Thoracic aorta (tissue), 2 donors: ENCODE data around the gene SPTBN5. TPM values are rescaled to one million over a fixed set of nuclear protein-coding genes. Genes with fewer than 3 reads are reported as not detected.

ENCODE experiments used
- ATAC-seq: fragments of 150-250 bp; one replicate; pipeline ENCODE4 v1.8.0; 2017; ENCODE audit warnings: low read depth; ENCODE audit not compliant: insufficient number of reproducible peaks, low FRiP score
- DNase-seq: peaks from one replicate; pipeline ENCODE4 v3.0.0-alpha.2; 2020; ENCODE audit warnings: low spot score
- H3K27ac ChIP-seq, 2 donors: fragments of 200-600 bp; sonication (generic); 1 replicate in 1 of 2; 2 replicates in 1 of 2; pipeline ENCODE4 v1.5.1; 2016; ENCODE audit warnings: mild to moderate bottlenecking in 2 of 2, moderate library complexity in 2 of 2
- H3K27me3 ChIP-seq: fragments of 200-600 bp; sonication (generic); replicated peaks from 2 replicates; pipeline ENCODE4 v1.6.0; 2016; ENCODE audit warnings: mild to moderate bottlenecking; ENCODE audit not compliant: insufficient read depth
- H3K36me3 ChIP-seq: fragments of 200-600 bp; sonication (generic); one replicate; pipeline ENCODE4 v1.5.1; 2016
- H3K4me1 ChIP-seq, 2 donors: fragments of 200-600 bp; sonication (generic); 1 replicate in 1 of 2; 2 replicates in 1 of 2; pipeline versions ENCODE4 v1.5.1 to v1.6.0; 2016; ENCODE audit warnings: low read depth in 2 of 2, mild to moderate bottlenecking in 1 of 2; ENCODE audit not compliant: control insufficient read depth in 1 of 2
- H3K4me3 ChIP-seq: fragments of 200-600 bp; sonication (generic); 2 replicates; pipeline ENCODE4 v1.5.1; 2016; ENCODE audit warnings: mild to moderate bottlenecking
- H3K9me3 ChIP-seq: fragments of 200-600 bp; sonication (generic); 2 replicates; pipeline ENCODE4 v1.5.1; 2016
- total RNA-seq, 2 donors: library from RNA; depleted of rRNA; stranded (reverse); fragments of >200 nt; gene quantifications; one replicate each; pipeline versions ENCODE4 v1.1.0 to v1.2.3, GENCODE V29; 2016
- TF ChIP-seq, protein P1 (sequence below): fragments of 200-600 bp; sonication (generic); IDR thresholded peaks from one replicate; pipeline ENCODE4 v1.5.1; 2019; ENCODE audit warnings: antibody characterized with exemption

The SPTBN5 gene
- total RNA-seq, 2 donors from 2014 or later, result 1.3 to 3.9 TPM

DNA sequence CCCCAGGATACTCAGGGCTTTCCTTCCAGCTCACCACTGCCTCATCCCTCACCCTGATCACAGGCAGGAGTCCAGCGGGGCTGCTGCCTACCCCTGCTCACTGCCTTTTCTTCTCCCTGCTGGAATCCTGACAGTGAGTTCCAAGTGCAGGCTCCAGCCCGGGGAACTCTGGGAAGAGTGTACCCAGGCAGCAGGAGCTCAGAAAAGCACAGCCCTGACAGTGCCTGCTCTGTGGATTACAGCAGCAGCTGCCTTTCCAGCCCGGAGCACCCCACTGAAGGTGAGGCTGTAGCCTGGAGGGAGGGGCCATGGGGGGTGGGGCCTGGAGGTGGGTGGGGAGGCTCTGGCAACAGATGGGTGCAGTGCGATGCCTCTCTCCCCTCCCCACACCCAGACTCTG lies 72.0 kb downstream of the SPTBN5 start:
- no peak for DNase-seq
- H3K9me3 ChIP-seq, result no peaks in the 10 kb centered on the region
- peaks cover 60% of the 10 kb centered on the region for H3K36me3 ChIP-seq
- TF ChIP-seq, protein P1, sequence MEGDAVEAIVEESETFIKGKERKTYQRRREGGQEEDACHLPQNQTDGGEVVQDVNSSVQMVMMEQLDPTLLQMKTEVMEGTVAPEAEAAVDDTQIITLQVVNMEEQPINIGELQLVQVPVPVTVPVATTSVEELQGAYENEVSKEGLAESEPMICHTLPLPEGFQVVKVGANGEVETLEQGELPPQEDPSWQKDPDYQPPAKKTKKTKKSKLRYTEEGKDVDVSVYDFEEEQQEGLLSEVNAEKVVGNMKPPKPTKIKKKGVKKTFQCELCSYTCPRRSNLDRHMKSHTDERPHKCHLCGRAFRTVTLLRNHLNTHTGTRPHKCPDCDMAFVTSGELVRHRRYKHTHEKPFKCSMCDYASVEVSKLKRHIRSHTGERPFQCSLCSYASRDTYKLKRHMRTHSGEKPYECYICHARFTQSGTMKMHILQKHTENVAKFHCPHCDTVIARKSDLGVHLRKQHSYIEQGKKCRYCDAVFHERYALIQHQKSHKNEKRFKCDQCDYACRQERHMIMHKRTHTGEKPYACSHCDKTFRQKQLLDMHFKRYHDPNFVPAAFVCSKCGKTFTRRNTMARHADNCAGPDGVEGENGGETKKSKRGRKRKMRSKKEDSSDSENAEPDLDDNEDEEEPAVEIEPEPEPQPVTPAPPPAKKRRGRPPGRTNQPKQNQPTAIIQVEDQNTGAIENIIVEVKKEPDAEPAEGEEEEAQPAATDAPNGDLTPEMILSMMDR, result no peak
- no peak overlapping the region for H3K4me3 ChIP-seq
- no peaks in the 10 kb centered on the region for H3K4me1 ChIP-seq
- H3K27me3 ChIP-seq, result no peaks in the 10 kb centered on the region
- no peak overlapping the region for H3K27ac ChIP-seq
- no peak for ATAC-seq

DNA sequence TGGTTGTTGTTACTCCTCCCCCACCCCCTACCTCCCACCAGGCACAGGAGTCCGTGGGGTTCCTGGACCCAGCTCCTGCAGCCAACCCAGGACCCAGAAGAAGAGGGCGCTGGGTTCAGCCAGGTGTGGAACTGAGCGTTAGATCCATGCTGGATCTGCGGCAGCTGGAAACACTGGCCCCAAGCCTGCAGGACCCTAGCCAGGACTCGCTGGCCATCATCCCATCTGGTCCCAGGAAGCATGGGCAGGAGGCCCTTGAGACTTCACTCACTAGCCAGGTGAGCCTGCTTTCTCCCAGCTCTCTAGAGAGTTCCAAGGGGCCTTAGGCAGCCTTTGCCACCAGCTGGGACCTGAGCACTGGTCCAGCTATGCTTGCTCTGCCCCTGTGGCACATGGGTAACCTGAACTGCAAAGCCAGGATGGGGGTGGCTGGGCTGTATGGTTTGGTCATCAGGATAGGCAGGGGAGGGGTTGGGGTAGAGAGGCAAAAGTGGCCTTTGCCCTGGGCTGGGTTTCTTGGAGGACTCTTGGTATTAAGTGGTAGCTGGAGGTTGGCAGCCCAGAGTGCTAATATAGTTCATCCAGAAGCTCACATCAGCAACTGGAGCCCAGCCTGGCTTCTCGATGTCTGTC lies 72.9 kb downstream of the SPTBN5 start:
- H3K4me3 ChIP-seq, result no peak overlapping the region
- ATAC-seq (no peak), DNase-seq (no peak)
- H3K36me3 ChIP-seq, result peaks cover 66% of the 10 kb centered on the region
- no peak overlapping the region for H3K27ac ChIP-seq
- no peaks in the 10 kb centered on the region for H3K9me3 ChIP-seq
- H3K4me1 ChIP-seq, result no peaks in the 10 kb centered on the region
- no peaks in the 10 kb centered on the region for H3K27me3 ChIP-seq
- TF ChIP-seq, protein P1, result no peak

DNA sequence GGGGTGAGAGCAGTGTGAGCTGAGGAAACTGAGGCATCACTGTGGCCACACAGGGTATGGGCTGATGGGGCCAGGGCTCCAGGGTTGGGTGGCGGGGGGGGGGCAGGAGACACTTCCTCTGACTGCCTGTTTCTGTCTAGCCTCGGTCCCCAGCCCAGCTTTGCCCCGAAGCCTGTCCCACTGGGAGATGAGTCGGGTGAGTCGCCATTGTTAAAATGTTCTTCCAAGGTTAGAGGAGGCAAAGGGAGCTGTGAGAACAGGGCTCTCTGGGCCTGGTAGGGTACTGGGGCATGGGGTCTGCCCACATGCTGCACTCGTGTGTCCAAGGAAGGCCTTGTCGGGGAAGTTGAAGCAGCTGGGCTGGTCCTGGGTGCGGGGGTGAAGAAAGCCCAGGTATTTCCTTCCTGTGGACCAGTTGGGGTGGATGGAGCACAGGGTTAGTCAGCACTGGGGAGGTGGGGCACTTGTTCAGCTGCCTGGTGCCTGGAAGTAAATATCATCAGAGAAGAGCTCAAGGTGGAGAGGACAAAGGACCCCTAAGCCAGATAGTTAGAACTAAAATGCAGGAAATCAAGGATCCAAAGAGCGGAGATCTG lies 74.3 kb downstream of the SPTBN5 start:
- TF ChIP-seq, protein P1, result no peak
- H3K9me3 ChIP-seq, result no peaks in the 10 kb centered on the region
- no peak overlapping the region for H3K4me3 ChIP-seq
- no peaks in the 10 kb centered on the region for H3K4me1 ChIP-seq
- ATAC-seq (no peak), DNase-seq (no peak)
- H3K27me3 ChIP-seq, result no peaks in the 10 kb centered on the region
- H3K36me3 ChIP-seq, result peaks cover 76% of the 10 kb centered on the region
- H3K27ac ChIP-seq, result no peak overlapping the region

DNA sequence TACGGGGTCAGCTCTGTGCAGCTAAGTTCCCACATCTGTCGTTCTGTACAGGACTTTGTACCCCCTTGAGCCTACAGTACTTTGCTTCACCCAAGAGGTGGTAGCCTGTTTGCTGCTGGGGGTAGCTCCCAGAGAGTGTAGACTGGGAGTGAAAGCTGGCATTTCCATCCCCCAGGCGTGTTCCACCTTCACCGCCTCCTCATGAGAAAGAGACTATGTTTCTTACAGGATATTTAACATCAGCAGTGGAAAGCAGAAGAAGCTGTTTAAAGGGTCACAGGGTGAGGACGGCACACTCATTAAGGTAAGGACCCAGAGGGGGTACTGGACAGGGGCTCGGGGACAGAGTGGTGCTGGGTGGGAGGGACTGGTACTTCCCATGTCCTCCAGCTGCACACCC lies 76.1 kb downstream of the SPTBN5 start:
- Histone ChIP-seq H3K4me3 (no peak overlapping the region), H3K27me3 (no peaks in the 10 kb centered on the region), H3K27ac (no peak overlapping the region), H3K9me3 (no peaks in the 10 kb centered on the region), H3K36me3 (peaks cover 72% of the 10 kb centered on the region), H3K4me1 (no peaks in the 10 kb centered on the region)
- no peak for DNase-seq
- ATAC-seq, result no peak
- TF ChIP-seq, protein P1, result no peak

DNA sequence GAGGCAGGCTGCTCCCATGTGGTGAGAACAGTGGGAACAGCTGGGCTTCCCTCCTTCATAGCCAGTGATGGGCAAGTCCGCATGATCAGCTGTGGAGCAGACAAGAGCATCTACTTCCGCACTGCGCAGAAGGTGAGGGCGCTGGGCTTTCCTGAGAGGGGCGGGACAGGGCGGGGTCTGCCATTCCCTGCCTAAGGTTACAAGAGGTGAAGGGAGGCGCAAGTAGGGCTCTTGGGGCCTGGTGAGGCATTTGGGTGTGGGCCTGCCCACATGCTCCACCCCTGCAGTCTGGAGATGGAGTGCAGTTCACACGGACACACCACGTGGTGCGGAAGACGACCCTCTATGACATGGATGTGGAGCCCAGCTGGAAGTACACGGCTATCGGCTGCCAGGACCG lies 76.5 kb downstream of the SPTBN5 start:
- Histone ChIP-seq H3K36me3 (peaks cover 71% of the 10 kb centered on the region), H3K9me3 (no peaks in the 10 kb centered on the region), H3K4me3 (no peak overlapping the region), H3K27ac (no peak overlapping the region), H3K27me3 (no peaks in the 10 kb centered on the region), H3K4me1 (no peaks in the 10 kb centered on the region)
- TF ChIP-seq, protein P1, result no peak
- ATAC-seq (no peak), DNase-seq (no peak)
